IPS-11a (cell line): ENCODE measurements around the gene RBFOX2.

Experiments
- H3K4me3 ChIP-seq: one replicate; pipeline ENCODE4 v1.5.1; 2013; ENCODE audit warnings: low read depth, low read length, control low read depth

RBFOX2 gene

GRCh38 chr22:35978889-35979288, 49.7 kb downstream of the RBFOX2 start:
- H3K4me3 ChIP-seq, result no peak overlapping the region

GRCh38 chr22:35978201-35978600, 50.4 kb downstream of the RBFOX2 start:
- H3K4me3 ChIP-seq, result no peak overlapping the region

GRCh38 chr22:35977136-35977535, 51.5 kb downstream of the RBFOX2 start:
- no peak overlapping the region for H3K4me3 ChIP-seq

- no peak overlapping the region for H3K4me3 ChIP-seq
Measured at GRCh38 chr22:35973388-35973787, 55.2 kb downstream of the RBFOX2 start.

- H3K4me3 ChIP-seq, result no peak overlapping the region
Measured at GRCh38 chr22:35972559-35972958, 56.1 kb downstream of the RBFOX2 start.

GRCh38 chr22:35971456-35972119, 57.0 kb downstream of the RBFOX2 start:
- no peak overlapping the region for H3K4me3 ChIP-seq

- H3K4me3 ChIP-seq, result no peak overlapping the region
Measured at GRCh38 chr22:35970616-35971455, 57.8 kb downstream of the RBFOX2 start.

- no peak overlapping the region for H3K4me3 ChIP-seq
Measured at GRCh38 chr22:35967046-35967397, 61.6 kb downstream of the RBFOX2 start.

GRCh38 chr22:35966314-35967045, 62.1 kb downstream of the RBFOX2 start:
- H3K4me3 ChIP-seq, result no peak overlapping the region

- H3K4me3 ChIP-seq, result no peak overlapping the region
Measured at GRCh38 chr22:35963237-35963810, 65.3 kb downstream of the RBFOX2 start.

- H3K4me3 ChIP-seq, result no peak overlapping the region
Measured at GRCh38 chr22:35961480-35962295, 66.9 kb downstream of the RBFOX2 start.

GRCh38 chr22:35960854-35961253, 67.8 kb downstream of the RBFOX2 start:
- no peak overlapping the region for H3K4me3 ChIP-seq

GRCh38 chr22:35959121-35959800, 69.4 kb downstream of the RBFOX2 start:
- no peak overlapping the region for H3K4me3 ChIP-seq

- H3K4me3 ChIP-seq, result no peak overlapping the region
Measured at GRCh38 chr22:35958334-35958733, 70.3 kb downstream of the RBFOX2 start.

GRCh38 chr22:35957589-35957988, 71.0 kb downstream of the RBFOX2 start:
- no peak overlapping the region for H3K4me3 ChIP-seq

GRCh38 chr22:35956850-35957249, 71.8 kb downstream of the RBFOX2 start:
- no peak overlapping the region for H3K4me3 ChIP-seq

GRCh38 chr22:35955546-35955945, 73.1 kb downstream of the RBFOX2 start:
- no peak overlapping the region for H3K4me3 ChIP-seq

- no peak overlapping the region for H3K4me3 ChIP-seq
Measured at GRCh38 chr22:35952576-35952975, 76.0 kb downstream of the RBFOX2 start.

- no peak overlapping the region for H3K4me3 ChIP-seq
Measured at GRCh38 chr22:35950262-35950661, 78.4 kb downstream of the RBFOX2 start.

GRCh38 chr22:35949243-35949642, 79.4 kb downstream of the RBFOX2 start:
- H3K4me3 ChIP-seq, result no peak overlapping the region
